ENCODE measurements around the gene ADSS1. TPM values are rescaled to one million over a fixed set of nuclear protein-coding genes. Genes with fewer than 3 reads are reported as not detected.
A peak's percentile ranks its signal among the peaks of the same experiment; 100 is the strongest.

ADSS1 gene
- total and polyA plus RNA-seq, 4 donors: 1.8 to 18.8 (median 12.2) TPM

- peaks cover 0 to 11% (median 7%) of the 10 kb centered on the region in 4 donors for H3K36me3 ChIP-seq (ENCODE audit: control insufficient read depth in 4 of 4, insufficient read depth in 3 of 4, low read depth in 1 of 4, low read length in 3 of 4)
- DNase-seq (ENCODE audit: low spot score): peak; percentile 49
- peak overlapping the region in 1 of 2 donors; percentile 69 for H3K9ac ChIP-seq (ENCODE audit: low read depth in 1 of 2, low read length in 2 of 2)
- WGBS: 81% methylated on average over 90 of the region's 90 CpGs
- no peaks in the 10 kb centered on the region for H3K27me3 ChIP-seq (ENCODE audit: control insufficient read depth in 4 of 4, insufficient read depth in 4 of 4, low read length in 3 of 4)
- peak overlapping the region in 2 of 3 donors; percentile 7 to 85 for H3K4me3 ChIP-seq (ENCODE audit: low read depth in 1 of 3, low read length in 3 of 3)
- TF ChIP-seq CTCF (IDR thresholded peaks at IDR 0.05; ENCODE audit: low read depth, low read length, missing input control): no peak
- no peak for TF ChIP-seq YY1 (IDR thresholded peaks at IDR 0.05)
- no peak for TF ChIP-seq JUND (IDR thresholded peaks at IDR 0.05)
- TF ChIP-seq RAD21 (IDR thresholded peaks at IDR 0.05): no peak
- no peak for TF ChIP-seq TAF1 (conservative IDR thresholded peaks at IDR 0.05)
- no peak for TF ChIP-seq FOXA2 (IDR thresholded peaks at IDR 0.05)
- TF ChIP-seq HNF4G (IDR thresholded peaks at IDR 0.05): no peak
- peaks cover 11 to 58% (median 47%) of the 10 kb centered on the region in 4 donors for H3K4me1 ChIP-seq (ENCODE audit: control insufficient read depth in 4 of 4, insufficient read depth in 4 of 4, low read length in 3 of 4)
- peak overlapping the region; percentile 83 to 92 for H3K27ac ChIP-seq (ENCODE audit: low read depth in 1 of 2, low read length in 2 of 2)
- no peaks in the 10 kb centered on the region for H3K9me3 ChIP-seq (ENCODE audit: control insufficient read depth in 4 of 4, low read length in 3 of 4)
These were observed 27.8 kb downstream of the ADSS1 start for GRCh38 chr14:104751539-104752422.

- no peak for DNase-seq (ENCODE audit: low spot score)
- Histone ChIP-seq H3K4me1 (ENCODE audit: control insufficient read depth in 4 of 4, insufficient read depth in 4 of 4, low read length in 3 of 4) (peaks cover 12 to 52% (median 44%) of the 10 kb centered on the region in 4 donors), H3K9ac (ENCODE audit: low read depth in 1 of 2, low read length in 2 of 2) (peak overlapping the region in 1 of 2 donors; percentile 69), H3K36me3 (ENCODE audit: control insufficient read depth in 4 of 4, insufficient read depth in 3 of 4, low read depth in 1 of 4, low read length in 3 of 4) (peaks cover 2 to 17% (median 9%) of the 10 kb centered on the region in 4 donors), H3K27ac (ENCODE audit: low read depth in 1 of 2, low read length in 2 of 2) (peak overlapping the region; percentile 83 to 92), H3K27me3 (ENCODE audit: control insufficient read depth in 4 of 4, insufficient read depth in 4 of 4, low read length in 3 of 4) (no peaks in the 10 kb centered on the region), H3K4me3 (ENCODE audit: low read depth in 1 of 3, low read length in 3 of 3) (peak overlapping the region in 2 of 3 donors; percentile 7 to 85), H3K9me3 (ENCODE audit: control insufficient read depth in 4 of 4, low read length in 3 of 4) (no peaks in the 10 kb centered on the region)
- 7% methylated on average over 21 of the region's 21 CpGs for WGBS
- no peak for TF ChIP-seq SP1 (IDR thresholded peaks at IDR 0.05)
- TF ChIP-seq ZBTB33 (IDR thresholded peaks at IDR 0.05): no peak
- TF ChIP-seq RAD21 (IDR thresholded peaks at IDR 0.05): no peak
- TF ChIP-seq YY1 (IDR thresholded peaks at IDR 0.05): no peak
- peak in 1 of 2 donors; percentile 70 for TF ChIP-seq HNF4A (conservative IDR thresholded peaks at IDR 0.05)
- peak; percentile 19 for TF ChIP-seq TAF1 (conservative IDR thresholded peaks at IDR 0.05)
- TF ChIP-seq HNF4G (IDR thresholded peaks at IDR 0.05): peak; percentile 40
- TF ChIP-seq FOXA2 (IDR thresholded peaks at IDR 0.05): no peak
- no peak for TF ChIP-seq GABPA (IDR thresholded peaks at IDR 0.05 in 1 of 2, conservative IDR thresholded peaks at IDR 0.05 in 1 of 2)
- TF ChIP-seq NR2F2 (IDR thresholded peaks at IDR 0.05): no peak
These were observed 28.4 kb downstream of the ADSS1 start for GRCh38 chr14:104752423-104752734.
